ENCODE results near the gene SCN4B. TPM values are rescaled to one million over a fixed set of nuclear protein-coding genes. Genes with fewer than 3 reads are reported as not detected.

Gene SCN4B
- total RNA-seq, 1 experiment from 2014 or later, result 0.33 TPM

- Histone ChIP-seq H3K9me3 (ENCODE audit: control insufficient read depth, insufficient read depth, low read depth, low read length) (no peaks in the 10 kb centered on the region), H3K36me3 (ENCODE audit: control insufficient read depth, insufficient read depth, low read length) (no peaks in the 10 kb centered on the region), H3K27ac (ENCODE audit: low read length) (no peak overlapping the region), H3K4me3 (ENCODE audit: low read depth in 2 of 2, low read length in 2 of 2) (no peak overlapping the region), H3K4me1 (ENCODE audit: control insufficient read depth, insufficient read depth, low read length) (no peaks in the 10 kb centered on the region), H3K27me3 (ENCODE audit: control insufficient read depth, insufficient read depth, low read length) (peaks cover 4% of the 10 kb centered on the region; the same call in 1 of the 2 replicates)
- CTCF ChIA-PET, result interaction anchor here (0.6 to 0.9 kb wide), 3 partner anchors 22 to 154 kb away, joined by 3 to 8 read pairs (median 4); no protein-coding TSS in a partner anchor
- no peak; the same call in 1 of the 2 replicates for ATAC-seq
- intact Hi-C loops (cut with micrococcal nuclease; ENCODE audit: unreplicated experiment), result no loop called here
- POLR2A ChIA-PET, result no interaction called here
- no peak for DNase-seq (ENCODE audit: low read depth, low spot score)
- no TSS peak for BruUV-seq (replicated peaks)
- no peak for TF ChIP-seq CTCF (IDR thresholded peaks at IDR 0.05)
- TF ChIP-seq TCF7L2 (IDR thresholded peaks at IDR 0.05; ENCODE audit: low read depth, low read length), result no peak
- no peak for TF ChIP-seq SIN3A (IDR thresholded peaks at IDR 0.05; ENCODE audit: borderline replicate concordance, insufficient read depth, low read depth, low read length)
- no peak for TF ChIP-seq POLR2AphosphoS5 (IDR thresholded peaks at IDR 0.05; ENCODE audit: low read depth, low read length)
- TF ChIP-seq REST (IDR thresholded peaks at IDR 0.05; ENCODE audit: insufficient read depth in 1 of 2, low read depth in 2 of 2, low read length in 1 of 2), result no peak
- in situ Hi-C loops (cut with HindIII; ENCODE audit: low pct_unique_long_range_greater_than_20kb, low sequenced_read_pairs), result no loop called here
These were observed 51.9 kb downstream of the SCN4B start for GRCh38 chr11:118100691-118101232.

- Histone ChIP-seq H3K4me3 (ENCODE audit: low read depth in 2 of 2, low read length in 2 of 2) (no peak overlapping the region), H3K36me3 (ENCODE audit: control insufficient read depth, insufficient read depth, low read length) (no peaks in the 10 kb centered on the region), H3K27ac (ENCODE audit: low read length) (no peak overlapping the region), H3K4me1 (ENCODE audit: control insufficient read depth, insufficient read depth, low read length) (no peaks in the 10 kb centered on the region), H3K9me3 (ENCODE audit: control insufficient read depth, insufficient read depth, low read depth, low read length) (no peaks in the 10 kb centered on the region), H3K27me3 (ENCODE audit: control insufficient read depth, insufficient read depth, low read length) (peaks cover 4% of the 10 kb centered on the region; the same call in 1 of the 2 replicates)
- ATAC-seq (no peak), DNase-seq (ENCODE audit: low read depth, low spot score) (no peak)
- POLR2A ChIA-PET, result no interaction called here
- CTCF ChIA-PET, result interaction anchor here (0.6 kb wide), 1 partner anchor 99 kb away, joined by 8 read pairs; no protein-coding TSS in a partner anchor
- TF ChIP-seq TCF7L2 (IDR thresholded peaks at IDR 0.05; ENCODE audit: low read depth, low read length) (no peak), POLR2AphosphoS5 (IDR thresholded peaks at IDR 0.05; ENCODE audit: low read depth, low read length) (no peak), SIN3A (IDR thresholded peaks at IDR 0.05; ENCODE audit: borderline replicate concordance, insufficient read depth, low read depth, low read length) (no peak), CTCF (IDR thresholded peaks at IDR 0.05) (no peak), REST (IDR thresholded peaks at IDR 0.05; ENCODE audit: insufficient read depth in 1 of 2, low read depth in 2 of 2, low read length in 1 of 2) (no peak)
- no TSS peak for BruUV-seq (replicated peaks)
- in situ Hi-C loops (cut with HindIII; ENCODE audit: low pct_unique_long_range_greater_than_20kb, low sequenced_read_pairs) (no loop called here), intact Hi-C loops (cut with micrococcal nuclease; ENCODE audit: unreplicated experiment) (no loop called here)
These were observed 52.6 kb downstream of the SCN4B start for GRCh38 chr11:118099838-118100556.
